ENCODE measurements around the gene GATA5.

The GATA5 gene

GRCh38 chr20:62475772-62476055 lies at the start of gene GATA5:
TSS of gene GATA5 (minus strand) at chr20:62475995. CDS start at chr20:62475521, 474 bp downstream.
- DNase-seq: no peak

- DNase-seq: no peak
Observed at GRCh38 chr20:62525014-62525413, 49.2 kb upstream of the GATA5 start.

- no peak for DNase-seq
Observed at GRCh38 chr20:62524505-62524911, 48.7 kb upstream of the GATA5 start.

GRCh38 chr20:62523473-62524203 lies 47.8 kb upstream of the GATA5 start:
- no peak for DNase-seq

DNA sequence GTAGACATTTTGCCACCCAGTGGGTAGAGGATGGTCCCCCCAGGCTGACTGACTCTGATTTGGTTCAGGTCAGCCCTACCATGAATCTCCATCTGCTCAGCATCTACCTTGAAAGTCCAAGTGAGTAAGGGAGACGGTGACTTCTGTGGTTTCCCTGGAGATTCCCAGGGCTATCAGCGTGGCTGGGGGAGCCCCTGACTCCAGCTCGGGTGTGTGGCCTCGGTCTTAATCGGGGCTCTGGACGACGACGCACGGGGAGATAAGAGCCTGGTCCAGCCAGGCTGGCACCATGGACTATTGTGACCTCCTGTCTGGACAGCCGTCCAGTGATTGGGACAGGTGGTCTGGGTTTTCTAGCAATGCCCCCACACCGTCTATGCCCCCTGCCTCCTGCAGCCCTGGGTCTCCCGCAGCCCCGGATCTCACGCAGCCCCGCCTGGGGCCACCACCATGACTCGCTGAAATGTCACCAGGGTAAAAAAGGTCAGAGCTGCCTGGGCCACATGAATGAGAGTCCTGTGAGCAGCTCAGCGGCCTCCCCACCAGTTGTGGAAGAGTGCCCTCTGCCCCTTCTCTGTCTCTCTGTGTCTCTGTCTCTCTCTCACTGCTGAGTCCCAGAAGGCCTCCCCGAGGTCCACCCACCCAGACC lies 47.1 kb upstream of the GATA5 start:
- no peak for DNase-seq

DNA sequence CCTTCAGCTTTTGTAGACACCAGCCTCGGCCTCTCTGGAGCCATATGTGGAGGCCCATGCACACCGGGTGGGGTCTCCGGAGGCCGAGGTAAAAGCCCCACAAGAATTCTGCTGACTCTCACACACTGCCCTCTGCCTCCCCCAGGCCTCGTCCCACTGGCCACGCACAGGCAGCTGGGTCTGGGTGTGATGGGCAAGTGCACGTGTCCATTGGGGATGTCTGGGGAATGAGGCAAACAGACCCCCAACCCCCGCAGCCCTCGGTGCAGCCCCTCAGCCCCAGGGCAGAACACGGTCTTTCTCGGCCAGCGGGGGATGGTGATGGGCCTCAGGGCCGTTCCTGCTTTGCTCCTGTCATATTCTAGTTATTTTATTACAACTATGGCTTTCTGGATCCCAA lies 44.0 kb upstream of the GATA5 start:
- DNase-seq: no peak

DNA sequence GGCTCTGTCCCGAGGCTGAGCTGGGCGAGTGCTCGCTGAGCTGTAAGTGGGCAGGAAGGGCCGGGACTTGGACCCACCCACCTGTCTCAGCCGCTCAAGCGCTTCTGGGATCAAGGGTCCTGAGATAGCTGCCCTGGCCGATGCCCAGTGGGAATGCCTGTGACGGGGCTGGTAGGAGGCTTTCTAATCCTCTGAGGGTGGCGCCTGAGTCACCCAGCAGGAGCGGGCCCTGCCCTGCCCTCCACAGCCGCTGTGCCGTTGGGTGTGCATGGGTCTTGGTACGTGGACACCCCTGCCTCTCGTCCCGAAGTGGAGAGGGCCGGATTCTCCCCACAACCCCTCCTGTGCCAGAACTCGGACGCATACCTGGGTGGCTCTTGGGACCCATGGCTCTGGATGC lies 43.1 kb upstream of the GATA5 start:
- no peak for DNase-seq

- no peak for DNase-seq
Observed at GRCh38 chr20:62517901-62518610, 42.3 kb upstream of the GATA5 start.

DNA sequence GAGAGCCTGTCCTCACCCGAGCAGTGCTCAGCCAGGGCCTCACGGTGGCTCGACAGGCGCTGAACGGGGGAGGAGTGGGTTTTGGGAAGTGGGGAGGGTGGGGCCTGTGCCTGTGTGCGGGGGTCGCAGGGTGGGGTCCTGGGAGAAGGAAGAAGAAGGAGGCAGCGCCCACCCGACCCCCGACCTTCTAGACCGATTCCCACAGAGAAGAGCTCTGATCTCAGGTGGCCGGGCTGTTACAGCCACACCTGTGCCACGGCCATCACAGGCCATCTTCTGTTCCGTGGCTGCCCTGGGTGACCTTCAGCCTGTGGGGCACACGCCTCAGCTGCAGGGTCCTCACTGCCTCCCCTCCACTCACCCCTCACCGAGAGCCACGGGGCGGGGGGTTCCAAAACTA lies 41.4 kb upstream of the GATA5 start:
- no peak for DNase-seq

DNA sequence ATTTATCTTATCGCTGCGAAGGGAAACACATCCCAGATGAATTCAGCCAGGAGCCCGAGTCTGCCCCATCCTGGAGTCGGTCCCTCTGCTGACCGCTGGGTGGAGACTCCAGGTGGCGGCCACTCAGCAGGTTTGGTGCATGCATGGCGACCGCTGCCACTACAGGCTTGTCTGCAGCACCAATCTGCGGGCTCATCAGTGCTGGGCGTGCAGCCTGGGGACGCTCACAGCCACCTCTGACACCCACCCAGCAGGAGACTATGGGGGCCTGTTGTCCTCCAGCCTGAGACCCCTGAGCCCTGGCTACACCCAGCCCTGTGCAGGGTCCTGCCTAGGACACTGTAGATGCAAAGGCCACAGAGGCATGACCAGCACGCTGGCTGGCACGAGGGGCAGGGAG lies 40.5 kb upstream of the GATA5 start:
- DNase-seq: no peak

GRCh38 chr20:62515826-62516225 lies 40.0 kb upstream of the GATA5 start:
- DNase-seq: no peak

- no peak for DNase-seq
Observed at GRCh38 chr20:62515280-62515679, 39.5 kb upstream of the GATA5 start.

GRCh38 chr20:62513991-62514390 lies 38.2 kb upstream of the GATA5 start:
- no peak for DNase-seq

- no peak for DNase-seq
Observed at GRCh38 chr20:62511915-62512610, 36.3 kb upstream of the GATA5 start.

- DNase-seq: no peak
Observed at GRCh38 chr20:62511300-62511914, 35.6 kb upstream of the GATA5 start.

- no peak for DNase-seq
Observed at GRCh38 chr20:62508641-62509051, 32.9 kb upstream of the GATA5 start.

- no peak for DNase-seq
Observed at GRCh38 chr20:62507991-62508640, 32.3 kb upstream of the GATA5 start.

DNA sequence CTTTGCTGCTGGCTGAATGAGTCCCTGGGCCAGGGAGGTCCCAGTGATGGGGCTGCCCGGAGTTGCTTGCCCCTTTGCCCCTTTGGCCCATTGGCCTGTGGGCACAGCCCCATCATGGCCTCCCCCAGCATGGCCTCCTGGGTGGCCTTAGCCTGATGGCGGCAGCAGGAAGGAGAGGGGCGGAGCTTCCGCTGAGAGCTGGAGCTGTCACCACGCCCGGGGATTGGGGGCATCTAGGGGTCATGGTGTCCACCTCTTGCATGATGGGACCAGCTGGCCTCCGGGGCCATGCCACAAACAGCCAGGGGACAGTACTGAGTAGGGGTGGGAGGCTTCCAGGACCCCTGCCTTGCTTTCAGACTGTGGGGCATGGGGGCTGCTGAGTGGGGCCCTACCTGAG lies 31.5 kb upstream of the GATA5 start:
- DNase-seq: no peak

GRCh38 chr20:62506791-62507190 lies 31.0 kb upstream of the GATA5 start:
- no peak for DNase-seq

GRCh38 chr20:62506087-62506486 lies 30.3 kb upstream of the GATA5 start:
- no peak for DNase-seq

- no peak for DNase-seq
Observed at GRCh38 chr20:62505337-62506045, 29.7 kb upstream of the GATA5 start.

DNA sequence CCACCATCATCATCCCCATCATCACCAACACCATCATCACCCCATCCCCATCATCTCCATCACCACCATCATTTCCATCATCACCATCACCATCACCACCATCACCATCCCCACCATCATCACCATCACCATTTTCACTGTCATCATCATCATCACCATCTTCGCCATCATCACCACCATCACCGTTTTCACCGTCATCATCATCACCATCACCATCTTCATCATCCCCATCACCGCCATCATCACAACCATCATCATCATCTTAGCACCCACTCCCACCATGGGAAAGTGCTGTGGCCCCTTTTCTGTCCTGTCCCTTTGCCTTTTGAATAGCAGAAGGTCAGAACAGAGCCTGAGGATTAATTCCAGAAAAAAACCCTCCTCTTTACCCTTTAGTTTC lies 28.5 kb upstream of the GATA5 start:
- DNase-seq: no peak
